GM19372 (cell line): ENCODE data around the gene ATP2A3.

Source experiments
- ATAC-seq: cut with Tn5 transposase; IDR thresholded peaks from one replicate; pipeline ENCODE4 v1.9.1; 2021; ENCODE audit warnings: mild to moderate bottlenecking, low read depth, moderate library complexity; ENCODE audit not compliant: unreplicated experiment

Gene ATP2A3

DNA sequence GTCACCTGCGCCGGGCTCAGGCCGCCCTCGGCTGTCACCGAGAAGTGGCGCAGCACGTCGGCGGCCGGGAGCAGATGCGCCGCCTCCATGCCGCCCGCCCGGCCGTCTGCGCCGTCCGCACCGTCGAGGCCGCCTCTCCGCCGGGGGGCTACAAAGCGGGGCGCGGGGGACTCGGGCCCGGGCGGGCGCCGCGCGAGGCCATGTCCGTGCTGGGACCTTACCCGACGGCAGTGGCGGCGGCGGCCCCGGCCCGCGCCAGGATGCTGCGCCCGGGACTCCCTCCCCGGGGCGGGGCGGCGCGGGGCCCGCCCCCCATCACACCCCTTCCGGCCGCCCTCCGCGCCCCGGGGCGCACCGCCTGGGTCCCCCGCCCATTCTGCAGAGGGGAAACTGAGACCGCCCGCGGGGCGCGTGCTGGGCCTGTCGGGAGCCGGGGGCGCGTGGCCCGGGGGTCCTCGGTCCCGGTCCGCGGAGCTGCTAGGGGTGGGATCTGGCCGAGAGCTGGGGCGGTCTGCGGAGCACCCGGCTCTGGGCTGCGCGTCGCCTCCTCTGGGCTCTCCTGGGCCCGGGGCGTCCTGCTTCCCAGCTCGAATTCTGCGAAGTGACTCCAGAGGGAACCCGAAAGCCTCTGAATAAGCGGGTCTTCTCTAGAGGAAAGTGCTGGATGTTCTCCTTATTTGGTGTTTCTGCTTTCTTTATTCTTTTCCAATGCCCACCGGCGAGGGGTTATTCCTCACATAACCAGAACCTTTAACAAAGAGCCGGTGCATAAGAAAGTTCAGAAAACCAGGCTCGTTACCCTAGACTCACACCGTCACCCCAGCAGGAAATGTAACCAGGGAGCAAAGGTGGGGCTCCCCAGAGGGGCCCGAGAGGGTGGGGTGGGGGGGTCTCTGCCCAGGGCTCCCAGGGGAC is at the start of gene ATP2A3:
TSS of gene ATP2A3 (minus strand) at position 235 of the 915 bp plus-strand sequence. CDS start at position 89, 146 bp downstream.
- ATAC-seq = peak; percentile 56

DNA sequence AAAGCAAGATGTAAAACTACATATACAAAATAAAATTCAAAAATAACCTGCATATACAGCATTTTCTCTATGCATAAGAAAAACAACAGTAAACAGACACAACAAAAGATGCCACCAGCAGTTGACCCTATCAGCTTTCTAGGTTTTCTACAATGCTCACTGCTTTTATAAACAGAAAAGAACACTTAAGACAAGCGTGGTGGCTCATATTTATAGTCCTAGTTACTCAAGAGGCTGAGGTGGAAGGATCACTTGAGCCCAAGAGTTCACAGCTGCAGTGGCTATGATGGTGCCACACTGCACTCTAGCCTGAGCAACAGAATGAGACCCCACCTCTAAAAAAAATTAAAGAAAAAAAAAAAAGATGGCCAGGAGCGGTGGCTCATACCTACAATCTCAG is 46.5 kb upstream of the ATP2A3 start:
- ATAC-seq = no peak

DNA sequence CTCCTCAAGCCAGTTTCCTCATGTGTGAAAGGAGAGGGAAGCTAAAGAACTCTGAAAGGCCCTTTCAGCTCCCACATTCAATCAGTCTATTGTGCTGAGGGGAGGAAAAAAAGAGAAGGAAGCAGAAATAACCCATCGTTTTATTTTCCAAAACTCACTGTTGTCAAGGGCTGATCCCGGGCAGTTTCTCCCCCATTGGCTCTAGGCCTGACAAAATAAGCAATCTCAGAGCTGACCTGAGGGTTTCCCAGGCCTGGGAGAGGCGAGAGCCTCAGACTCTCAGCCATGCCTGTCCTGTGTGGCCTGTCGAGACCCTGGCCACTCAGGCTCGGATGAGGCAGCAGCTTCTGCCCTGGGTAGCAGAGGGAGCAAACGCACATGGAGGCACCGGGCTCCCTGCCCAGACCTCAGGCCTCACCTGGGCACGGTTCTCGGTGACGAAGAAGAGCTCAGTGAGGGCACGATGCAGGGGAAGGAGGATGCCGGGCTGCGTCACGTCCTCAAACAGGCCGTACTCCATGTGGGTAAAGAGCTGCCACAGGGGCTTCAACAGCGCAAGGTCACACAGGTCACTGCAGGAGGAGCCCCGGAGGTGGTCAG is 45.0 kb upstream of the ATP2A3 start:
- no peak for ATAC-seq

DNA sequence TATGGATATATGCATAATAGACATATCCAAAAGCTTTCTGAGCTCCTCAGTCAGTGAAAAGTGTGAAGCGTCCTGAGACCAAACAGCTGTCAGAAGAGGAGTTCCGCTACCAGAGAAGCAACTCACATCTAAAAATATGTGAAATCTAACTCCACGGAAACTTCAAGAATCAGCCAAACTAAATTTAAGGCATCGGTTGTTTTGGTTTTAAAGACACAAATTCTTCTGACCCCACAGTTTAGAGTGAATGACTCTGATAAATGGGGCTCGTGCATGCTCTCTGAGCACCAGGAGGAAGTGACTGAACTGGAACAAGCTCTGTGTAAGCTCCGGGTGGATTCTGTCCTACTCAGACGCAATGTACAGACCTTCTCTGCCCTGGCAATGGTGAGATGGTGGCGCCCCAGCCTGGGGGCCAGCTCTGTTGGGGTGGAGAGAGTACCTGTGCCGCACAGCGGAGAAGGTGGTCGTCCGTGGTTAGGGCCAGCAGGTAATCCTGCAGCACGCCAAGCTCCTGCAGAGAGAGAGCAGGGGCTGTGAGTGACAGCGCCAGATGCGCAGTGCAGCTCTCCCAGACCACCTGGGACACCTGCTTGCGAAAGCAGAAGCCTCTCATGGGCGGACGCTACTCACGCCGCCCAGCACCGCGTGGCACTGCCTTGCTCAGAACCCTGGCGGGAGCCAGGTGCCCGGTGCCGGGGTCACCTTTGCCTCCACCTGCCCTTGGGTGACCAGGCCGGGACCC is 44.4 kb upstream of the ATP2A3 start:
- ATAC-seq = no peak

DNA sequence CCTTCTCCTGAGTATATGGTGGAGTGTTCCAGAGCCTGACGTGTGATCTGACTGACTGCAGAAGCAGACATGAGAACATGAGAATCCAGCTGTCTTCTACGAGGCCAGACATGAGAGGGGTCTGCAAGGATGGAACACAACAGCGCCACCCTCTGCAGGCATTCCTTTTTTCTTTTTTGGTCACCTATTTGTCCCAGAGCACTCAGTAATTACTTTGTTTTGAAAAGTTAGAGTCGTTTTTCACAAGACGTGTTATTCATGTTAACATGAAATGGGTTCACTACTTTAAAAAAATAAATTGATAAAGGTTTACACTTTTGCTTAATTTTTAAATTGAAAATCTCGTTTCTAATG is 43.8 kb upstream of the ATP2A3 start:
- no peak for ATAC-seq

DNA sequence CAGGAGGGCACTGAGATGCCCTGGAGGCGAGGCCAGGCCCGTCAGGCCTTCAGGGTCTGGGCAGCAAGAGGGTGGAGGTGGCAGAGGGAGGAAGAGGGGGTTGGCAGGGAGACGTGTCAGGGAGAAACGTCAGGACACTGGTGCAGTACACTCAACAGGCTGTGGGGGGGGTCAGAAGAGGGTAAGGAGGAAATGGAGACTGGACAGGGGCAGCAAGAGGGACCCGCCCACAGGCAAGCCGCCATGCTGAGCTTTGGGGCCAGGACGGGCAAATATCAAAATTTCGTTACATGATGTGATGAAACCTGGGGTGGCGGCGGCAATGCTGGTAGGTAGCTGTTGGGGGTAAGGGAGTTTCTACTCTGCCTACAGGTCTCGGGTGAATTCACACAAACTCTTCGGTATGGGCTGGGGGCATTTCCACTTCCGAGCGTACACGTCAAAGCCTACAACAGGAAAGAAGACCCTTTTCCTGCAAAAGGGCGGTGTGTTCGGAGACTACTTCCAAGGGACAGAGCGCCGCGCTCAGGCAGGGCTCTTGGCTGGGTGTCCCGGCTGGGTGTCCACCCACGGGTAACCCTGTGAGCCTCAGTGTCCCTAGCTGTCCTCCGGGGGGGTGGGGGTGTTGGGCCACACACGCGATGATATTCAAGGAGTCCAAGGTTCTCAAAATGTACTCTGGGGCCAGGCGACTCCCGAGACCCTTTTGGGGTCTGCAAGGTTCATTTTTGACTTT is 43.3 kb upstream of the ATP2A3 start:
- no peak for ATAC-seq

DNA sequence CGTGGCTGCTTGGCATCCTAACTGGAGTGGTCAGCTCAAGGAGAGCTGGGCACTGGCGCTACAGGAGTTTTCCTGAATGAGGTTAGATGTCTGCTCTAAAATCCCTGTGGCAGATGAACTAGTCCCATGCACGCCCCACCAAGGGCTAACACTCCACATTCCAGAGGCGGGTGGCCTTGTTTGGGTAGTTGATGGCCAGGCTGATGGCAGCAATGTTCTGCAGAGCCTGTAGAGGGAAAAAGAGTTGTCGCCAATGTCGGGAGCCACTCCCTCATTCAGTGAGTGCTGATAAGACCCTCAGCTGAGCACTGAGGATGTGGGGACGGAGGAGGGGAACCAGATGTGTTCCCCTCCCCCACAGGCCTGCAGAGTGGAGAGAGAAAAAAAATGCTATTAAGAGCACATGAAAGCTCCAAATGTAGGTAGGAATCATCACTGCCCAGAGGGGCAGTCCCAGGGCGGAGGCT is 42.5 kb upstream of the ATP2A3 start:
- ATAC-seq = no peak

DNA sequence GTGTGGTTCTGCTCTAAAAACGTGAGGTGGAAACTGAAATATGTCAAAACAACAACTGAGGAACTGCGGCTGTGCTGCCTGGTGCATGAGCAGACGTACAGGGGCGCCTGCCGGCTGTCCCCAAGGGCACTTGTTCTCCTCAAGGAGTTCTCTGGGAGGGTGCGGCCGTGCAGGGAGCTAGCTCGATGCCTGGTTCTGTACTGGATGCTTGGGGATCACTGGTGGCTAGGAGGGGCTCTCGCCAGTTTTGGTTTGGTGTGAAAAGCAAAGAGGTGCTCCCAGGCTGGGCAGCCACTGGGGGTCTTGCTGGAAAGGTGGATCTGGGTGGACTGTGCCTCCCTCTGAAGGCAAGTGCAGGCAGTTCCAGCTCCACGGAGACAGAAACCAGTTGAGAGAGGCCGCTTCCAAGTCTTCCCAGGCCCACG is 41.9 kb upstream of the ATP2A3 start:
- no peak for ATAC-seq

DNA sequence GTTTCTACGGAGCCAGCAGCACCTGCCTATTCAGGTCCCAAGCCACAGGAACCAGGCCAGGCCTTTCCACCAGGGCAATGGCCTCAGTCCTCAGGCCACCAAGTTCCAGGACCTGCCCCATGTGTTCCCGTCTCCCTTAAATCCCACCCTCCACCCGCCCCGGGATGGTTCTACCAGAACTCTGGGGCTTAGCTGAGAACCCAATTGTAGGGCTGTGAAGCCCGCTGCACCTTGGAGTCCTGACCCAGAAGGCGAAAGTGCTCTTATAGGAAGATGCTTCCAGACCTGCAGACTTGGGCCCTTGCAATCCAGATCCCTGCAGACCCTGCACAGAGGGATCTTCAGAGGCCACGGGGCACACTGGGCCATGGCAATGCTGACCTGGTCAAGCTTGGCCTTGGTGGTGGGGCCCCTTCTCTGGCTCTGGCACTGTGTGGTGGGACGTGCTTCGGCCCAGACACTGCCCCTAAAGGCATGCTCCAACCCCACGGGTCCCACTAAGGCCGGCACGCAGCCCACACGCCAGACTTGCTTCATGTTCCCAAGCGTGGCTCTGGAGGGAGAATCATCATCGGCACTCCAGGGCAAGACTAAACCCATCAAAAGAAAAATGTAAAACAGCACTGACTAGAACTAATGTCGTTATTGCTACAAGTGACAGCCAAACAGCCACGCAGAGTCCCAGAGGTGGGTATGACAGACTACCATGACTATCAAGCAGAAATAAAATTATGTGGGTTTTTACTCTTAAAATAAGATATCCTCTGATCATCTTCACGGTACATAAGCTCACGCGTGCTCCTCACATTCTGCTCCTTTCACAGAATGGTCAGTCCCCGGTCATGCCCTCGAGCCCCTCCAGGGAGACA is 41.3 kb upstream of the ATP2A3 start:
- no peak for ATAC-seq

DNA sequence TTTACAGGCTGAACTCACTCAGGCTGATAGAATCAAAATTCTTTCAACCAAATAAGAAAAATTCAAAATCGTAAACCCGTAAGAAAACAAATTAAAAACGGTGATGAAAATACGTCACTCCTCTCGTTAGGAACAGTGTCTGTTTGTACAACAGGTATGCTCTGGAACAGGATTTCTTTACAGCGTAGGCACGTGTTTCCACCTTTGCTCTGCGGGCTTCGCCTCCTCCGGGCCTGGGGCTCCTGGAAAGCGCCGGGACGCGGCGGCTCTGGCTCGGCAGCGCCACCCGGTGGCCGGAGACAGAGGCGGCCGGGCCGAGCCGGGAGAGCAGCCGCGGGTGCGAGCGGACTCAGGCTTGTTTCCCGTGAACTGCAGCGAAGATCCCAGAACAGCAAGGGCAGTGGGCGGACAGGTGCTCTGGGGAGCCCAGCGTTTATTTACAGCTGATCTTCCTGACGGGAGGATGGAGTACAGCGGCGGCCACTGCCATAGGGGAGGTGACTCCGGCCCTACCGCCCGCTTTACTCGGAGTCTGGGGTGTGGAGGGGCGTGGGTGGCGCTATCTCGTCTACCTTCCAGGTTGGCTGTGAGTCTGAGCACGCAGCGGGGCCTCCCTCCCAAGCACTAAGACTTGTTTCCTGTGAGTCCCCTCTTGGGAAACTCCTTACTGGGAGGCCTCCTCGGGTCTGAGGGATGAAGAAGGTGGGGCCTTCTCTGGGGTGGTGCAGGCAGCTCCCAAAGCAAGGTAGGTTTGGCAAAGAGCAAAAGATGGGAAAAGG is 40.5 kb upstream of the ATP2A3 start:
- no peak for ATAC-seq

DNA sequence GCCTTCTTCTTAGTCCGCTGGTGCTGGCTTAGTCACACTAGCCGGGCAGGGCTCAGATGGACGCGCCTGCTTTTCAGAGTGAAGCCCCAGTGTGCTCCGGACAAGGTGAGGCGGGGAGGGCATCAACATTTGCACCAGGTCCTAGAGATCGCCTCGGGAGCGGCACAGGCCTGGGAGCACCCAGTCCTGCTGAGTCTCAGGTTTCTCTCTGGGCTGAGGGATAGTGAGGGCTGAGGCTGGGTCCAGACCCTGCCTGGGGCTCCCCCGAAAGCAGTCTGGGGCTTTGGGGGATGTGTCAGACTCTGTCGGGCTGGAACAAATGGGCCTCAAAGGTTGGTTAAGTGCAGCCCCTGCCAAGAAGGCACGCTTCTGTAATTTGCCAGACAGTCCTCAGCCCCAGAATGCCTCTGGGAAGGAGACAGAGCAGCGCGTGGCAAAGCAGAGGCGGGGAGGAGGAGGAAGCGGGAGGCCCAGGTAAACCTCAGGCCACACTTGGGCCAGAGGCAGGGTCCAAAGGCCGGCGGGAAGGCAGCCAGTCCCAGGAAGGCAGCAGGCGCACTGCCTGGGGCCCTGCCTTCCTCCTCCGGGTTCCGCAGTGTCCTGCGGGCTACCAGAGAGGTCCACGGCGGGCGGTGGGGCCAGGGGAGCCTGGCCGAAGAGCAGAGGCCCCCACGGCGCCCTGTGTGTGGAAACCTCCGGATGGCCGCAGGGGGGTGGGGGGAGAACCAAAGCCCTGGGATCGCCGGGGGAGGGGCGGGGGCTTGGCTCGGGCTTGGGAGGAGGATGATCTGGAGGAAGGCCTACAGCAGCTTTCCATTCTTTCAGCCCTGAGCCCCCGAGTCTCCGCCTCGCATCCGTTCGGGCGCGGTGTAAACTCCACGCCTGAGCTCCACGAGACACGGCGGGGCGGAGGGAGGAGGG is 39.5 kb upstream of the ATP2A3 start:
- no peak for ATAC-seq

DNA sequence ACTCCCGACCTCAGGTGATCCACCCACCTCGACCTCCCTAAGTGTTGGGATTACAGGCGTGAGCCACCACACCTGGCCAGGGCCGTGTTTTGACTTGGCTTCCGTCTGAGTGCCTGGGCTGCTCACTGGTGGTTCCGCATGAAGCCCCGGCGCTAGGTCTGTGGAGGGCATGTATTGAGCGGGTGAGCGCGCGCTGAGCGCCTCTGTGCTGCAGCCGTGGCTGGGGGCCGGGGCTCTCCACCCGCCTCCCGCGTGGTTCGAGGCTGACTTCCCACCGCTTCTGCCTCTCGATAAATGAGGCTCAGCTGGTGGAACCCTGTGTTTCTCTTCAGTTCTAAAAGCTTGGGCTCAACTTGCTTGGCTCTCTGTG is 38.9 kb upstream of the ATP2A3 start:
- ATAC-seq = no peak

DNA sequence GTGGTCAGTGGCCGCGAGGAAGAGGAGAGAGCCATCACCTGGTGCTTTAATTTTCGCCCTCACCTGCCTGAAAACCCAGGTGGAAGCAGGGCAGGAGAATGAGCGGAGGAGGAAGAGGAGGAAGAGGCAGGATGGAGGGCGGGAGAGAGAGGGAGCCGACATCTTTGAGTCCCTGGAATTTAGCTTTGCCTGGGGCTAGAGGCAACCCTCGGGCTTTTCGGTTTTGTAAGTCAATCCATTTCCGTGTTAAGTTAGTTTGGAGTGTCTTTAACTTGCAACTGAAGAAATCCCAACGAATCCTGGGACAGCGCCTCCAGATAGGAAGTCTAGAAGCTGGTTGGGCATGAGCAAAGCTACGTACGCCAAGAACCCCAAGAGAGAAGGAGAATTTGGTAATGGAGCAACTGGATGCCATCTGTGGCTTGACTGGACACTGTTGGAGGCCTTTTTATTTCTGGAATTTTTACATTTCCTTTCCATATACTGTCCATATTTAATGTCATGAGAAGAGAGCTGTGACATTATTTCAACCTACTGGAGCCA is 36.9 kb upstream of the ATP2A3 start:
- no peak for ATAC-seq

DNA sequence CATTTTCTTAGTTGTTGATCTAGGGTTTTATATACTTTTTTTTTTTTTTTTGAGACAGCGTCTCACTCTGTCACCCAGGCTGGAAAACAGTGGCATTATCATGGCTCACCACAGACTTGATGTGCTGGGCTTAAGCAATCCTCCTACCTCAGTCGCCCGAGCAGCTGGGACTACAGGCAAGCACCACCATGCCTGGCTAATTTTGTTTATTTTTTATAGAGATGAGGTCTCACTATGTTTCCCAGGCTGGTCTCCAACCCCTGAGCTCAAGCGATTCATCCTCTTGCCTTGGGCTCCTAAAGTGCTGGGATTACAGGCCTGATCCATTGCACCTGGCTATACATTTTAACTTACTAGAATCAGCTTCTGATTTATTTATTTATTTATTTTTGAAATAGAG is 34.2 kb upstream of the ATP2A3 start:
- ATAC-seq = no peak

DNA sequence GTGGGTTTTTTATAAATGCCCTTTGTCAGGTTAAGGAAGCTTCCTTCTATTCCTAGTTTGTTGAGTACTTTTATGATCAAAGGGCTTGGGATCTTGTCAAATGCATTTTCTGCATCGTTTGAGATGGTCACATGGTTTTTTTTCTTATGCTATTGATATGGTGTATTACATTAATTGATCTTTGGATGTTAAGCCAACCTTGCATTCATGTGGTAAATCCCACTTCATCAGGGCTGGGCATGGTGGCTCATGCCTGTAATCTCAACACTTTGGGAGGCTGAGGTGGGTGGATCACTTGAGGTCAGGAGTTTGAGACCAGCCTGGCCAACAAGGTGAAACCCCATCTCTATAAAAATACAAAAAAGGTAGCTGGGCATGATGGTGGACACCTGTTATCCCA is 30.8 kb upstream of the ATP2A3 start:
- ATAC-seq = no peak

DNA sequence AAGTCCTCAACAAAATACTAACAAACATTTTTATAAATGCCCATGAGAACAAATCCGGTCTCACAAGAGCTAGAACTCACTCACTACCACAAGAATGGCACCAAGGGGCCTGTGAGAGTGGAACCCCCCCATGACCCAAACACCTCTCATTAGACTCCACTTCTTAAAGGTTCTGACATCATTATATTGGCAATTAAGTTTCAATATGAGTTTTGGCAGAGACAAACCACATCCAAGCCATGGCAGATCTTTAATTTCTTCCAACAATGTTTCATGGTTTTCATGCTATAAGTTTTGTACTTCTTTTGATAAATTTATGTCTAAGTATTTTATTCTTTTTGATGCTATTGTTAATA is 30.0 kb upstream of the ATP2A3 start:
- no peak for ATAC-seq

DNA sequence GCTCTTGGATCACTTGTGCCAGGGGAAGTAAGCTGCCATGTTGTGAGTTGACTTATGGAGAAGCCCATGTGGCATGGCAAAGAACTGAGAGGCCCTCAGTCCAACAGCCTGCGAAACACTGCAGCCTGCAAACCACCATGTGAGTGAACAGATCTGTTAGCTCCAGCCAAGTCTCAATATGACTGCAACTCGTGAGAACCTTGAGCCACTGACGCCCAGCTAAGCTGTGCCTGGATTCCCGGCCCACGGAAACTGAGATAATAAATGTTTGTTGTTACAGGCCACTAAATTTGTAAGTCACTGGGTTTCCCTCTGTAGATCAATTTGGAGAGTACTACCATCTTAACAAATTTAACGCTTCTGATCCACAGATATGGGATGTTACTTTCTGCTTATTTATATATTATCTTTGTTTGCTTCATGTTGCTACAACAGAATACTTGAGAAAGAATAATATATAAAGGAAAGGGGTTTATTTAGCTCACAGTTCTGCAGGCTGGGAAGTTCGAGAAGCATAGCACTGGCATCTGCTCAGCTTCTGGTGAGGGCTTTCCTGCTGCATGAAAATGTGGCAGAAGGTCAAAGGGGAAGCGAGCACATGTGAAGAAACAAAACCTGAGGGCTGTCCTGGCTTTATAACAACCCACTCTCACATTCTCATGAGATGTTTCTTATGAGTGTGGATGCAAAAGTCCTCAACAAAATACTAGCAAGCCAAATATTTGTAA is 29.4 kb upstream of the ATP2A3 start:
- no peak for ATAC-seq
